ENCODE data around the gene SMIM1.

Gene SMIM1

GRCh38 chr1:3741566-3742438, 30.7 kb upstream of the SMIM1 start:
- no peak for TF ChIP-seq CTCF (IDR thresholded peaks at IDR 0.05)

GRCh38 chr1:3742439-3743298, 29.9 kb upstream of the SMIM1 start:
- no peak for TF ChIP-seq CTCF (IDR thresholded peaks at IDR 0.05)

GRCh38 chr1:3743421-3743820, 29.1 kb upstream of the SMIM1 start:
- no peak for TF ChIP-seq CTCF (IDR thresholded peaks at IDR 0.05)

GRCh38 chr1:3743826-3744225, 28.7 kb upstream of the SMIM1 start:
- TF ChIP-seq CTCF (IDR thresholded peaks at IDR 0.05), result no peak

GRCh38 chr1:3744646-3745045, 27.9 kb upstream of the SMIM1 start:
- TF ChIP-seq CTCF (IDR thresholded peaks at IDR 0.05), result no peak

- TF ChIP-seq CTCF (IDR thresholded peaks at IDR 0.05), result no peak
Observed at GRCh38 chr1:3745071-3745470, 27.5 kb upstream of the SMIM1 start.

- TF ChIP-seq CTCF (IDR thresholded peaks at IDR 0.05), result no peak
Observed at GRCh38 chr1:3745590-3746381, 26.8 kb upstream of the SMIM1 start.

Measured in LNCAP (cell line).